A549 (cell line): Measurements from ENCODE around the gene MLANA. TPM values are rescaled to one million over a fixed set of nuclear protein-coding genes. Genes with fewer than 3 reads are reported as not detected.
"Not testable (repeated sequence)": the region's sequence is repeated elsewhere in the genome, so short reads cannot be mapped to it uniquely, and the experiment has no call there.

Source experiments
- ATAC-seq, 2 experiments: fragments of 200-7000 bp in 1 of 2; fragments of >200 bp in 1 of 2; cut with Nextera tagmentation in 1 of 2; cut with Tn5 transposase in 1 of 2; 3 replicates each; pipeline versions ENCODE4 v1.8.0 to v1.9.1; 2018 to 2020; ENCODE audit warnings: mild to moderate bottlenecking in 1 of 2, moderate library complexity in 1 of 2
- CTCF ChIA-PET: fragments of 300-600 bp; sonication (Branson Sonifier 250); formaldehyde crosslinking; extraction: SDS; loops from one replicate; lab custom pipeline; 2021; ENCODE audit warnings: antibody characterized with exemption, inconsistent platforms; lab: Yijun Ruan, JAX
- POLR2A ChIA-PET: fragments of 350-600 bp; formaldehyde crosslinking; extraction: SDS; loops from one replicate; lab custom pipeline; 2021; ENCODE audit warnings: antibody characterized with exemption, inconsistent platforms; lab: Yijun Ruan, JAX
- DNase-seq, 2 experiments: peaks; one replicate each; pipeline versions ENCODE4 v3.0.0 to v3.0.0-alpha.2; 2011 to 2016; ENCODE audit warnings: low read depth in 1 of 2, low spot score in 1 of 2
- FAIRE-seq: peaks from 2 replicates; lab custom pipeline; 2011; peaks lifted over from hg19 to GRCh38; lab: Jason Lieb, UNC
- H3K27ac ChIP-seq, 2 experiments: fragments of >200 bp; sonication (Bioruptor Twin); formaldehyde crosslinking; 3 replicates each; pipeline ENCODE4 v1.5.1; 2016 to 2017
- H3K4me1 ChIP-seq: fragments of >200 bp; sonication (Bioruptor Twin); formaldehyde crosslinking; 3 replicates; pipeline ENCODE4 v1.6.1; 2016
- H3K4me2 ChIP-seq: fragments of >200 bp; sonication (Bioruptor Twin); formaldehyde crosslinking; 3 replicates; pipeline ENCODE4 v1.6.1; 2016
- H3K4me3 ChIP-seq: fragments of >200 bp; sonication (Bioruptor Twin); formaldehyde crosslinking; 3 replicates; pipeline ENCODE4 v1.5.1; 2016
- H3K9me3 ChIP-seq: fragments of >200 bp; sonication (Bioruptor Twin); formaldehyde crosslinking; 3 replicates; pipeline ENCODE4 v1.6.1; 2016
- ATOH8 ChIP-seq: fragments of 250-450 bp; sonication (Bioruptor Pico); IDR thresholded peaks from 2 replicates; pipeline ENCODE4 v1.5.0; 2020; ENCODE audit warnings: low read depth, mild to moderate bottlenecking, moderate library complexity
- CBX8 ChIP-seq: fragments of 200-600 bp; sonication (generic); IDR thresholded peaks from 2 replicates; pipeline ENCODE4 v1.6.1; 2016
- CHD4 ChIP-seq: fragments of 200-600 bp; sonication (generic); IDR thresholded peaks from 2 replicates; pipeline ENCODE4 v1.6.1; 2016; ENCODE audit warnings: antibody characterized with exemption, mild to moderate bottlenecking, borderline replicate concordance
- EHMT2 ChIP-seq: fragments of 200-600 bp; sonication (generic); IDR thresholded peaks from 2 replicates; pipeline ENCODE4 v1.6.1; 2016; ENCODE audit warnings: antibody characterized with exemption, low read depth, mild to moderate bottlenecking, moderate library complexity
- FOSB ChIP-seq: fragments of 250-450 bp; sonication (Bioruptor Pico); IDR thresholded peaks from 2 replicates; pipeline ENCODE4 v1.5.0; 2020; ENCODE audit warnings: mild to moderate bottlenecking, moderate library complexity
- FOSL2 ChIP-seq, 2 experiments: fragments of 450-650 bp in 1 of 2; fragments of >200 bp in 1 of 2; sonication (Bioruptor Twin) in 1 of 2; formaldehyde crosslinking; IDR thresholded peaks; 2 replicates each; pipeline versions ENCODE4 v1.5.0 to v1.6.1; 2016 to 2020; ENCODE audit warnings: mild to moderate bottlenecking in 1 of 2, moderate library complexity in 1 of 2
- FOXS1 ChIP-seq: fragments of 250-450 bp; sonication (Bioruptor Pico); IDR thresholded peaks from 2 replicates; pipeline ENCODE4 v1.5.0; 2020; ENCODE audit warnings: mild to moderate bottlenecking, moderate library complexity
- GATA3 ChIP-seq: IDR thresholded peaks from 2 replicates; pipeline ENCODE4 v1.6.1; 2012; ENCODE audit warnings: borderline replicate concordance
- HOXB13 ChIP-seq: fragments of 250-450 bp; sonication (Bioruptor Pico); IDR thresholded peaks from 2 replicates; pipeline ENCODE4 v1.5.0; 2020; ENCODE audit warnings: low read depth, mild to moderate bottlenecking, moderate library complexity
- HOXB5 ChIP-seq: fragments of 250-450 bp; sonication (Bioruptor Pico); IDR thresholded peaks from 2 replicates; pipeline ENCODE4 v1.5.0; 2020; ENCODE audit warnings: mild to moderate bottlenecking, moderate library complexity
- JUN ChIP-seq, 2 experiments: fragments of >200 bp; sonication (Bioruptor Twin); formaldehyde crosslinking; IDR thresholded peaks; 2 replicates in 1 of 2; 3 replicates in 1 of 2; pipeline ENCODE4 v1.6.1; 2016 to 2017
- JUNB ChIP-seq: fragments of >200 bp; sonication (Bioruptor Twin); formaldehyde crosslinking; IDR thresholded peaks from 2 replicates; pipeline ENCODE4 v1.6.1; 2016
- KDM5A ChIP-seq: fragments of 200-600 bp; sonication (generic); IDR thresholded peaks from 2 replicates; pipeline ENCODE4 v1.6.1; 2016; ENCODE audit warnings: antibody characterized with exemption, mild to moderate bottlenecking
- NFE2L2 ChIP-seq: fragments of 150-350 bp; conservative IDR thresholded peaks from 2 replicates; pipeline ENCODE4 v1.6.1; 2014; ENCODE audit warnings: low read length
- POLR2AphosphoS2 ChIP-seq: conservative IDR thresholded peaks from 2 replicates; pipeline ENCODE4 v1.6.1; 2012; ENCODE audit warnings: low read length, improper control_type of control experiment, inconsistent platforms
- RARB ChIP-seq: fragments of 250-450 bp; sonication (Bioruptor Pico); IDR thresholded peaks from 2 replicates; pipeline ENCODE4 v1.8.0; 2021; ENCODE audit warnings: mild to moderate bottlenecking, moderate library complexity
- REST ChIP-seq: fragments of 200-600 bp; sonication (generic); IDR thresholded peaks from 2 replicates; pipeline ENCODE4 v1.6.1; 2016; ENCODE audit warnings: antibody characterized with exemption, mild to moderate bottlenecking, moderate library complexity
- RFX5 ChIP-seq: fragments of 450-650 bp; IDR thresholded peaks from 2 replicates; pipeline ENCODE4 v1.7.1; 2014; ENCODE audit warnings: antibody characterized with exemption, mild to moderate bottlenecking, moderate library complexity
- USF2 ChIP-seq: fragments of 450-650 bp; IDR thresholded peaks from 2 replicates; pipeline ENCODE4 v1.6.1; 2014; ENCODE audit warnings: antibody characterized with exemption
- ZFP36 ChIP-seq: fragments of 450-650 bp; IDR thresholded peaks from 2 replicates; pipeline ENCODE4 v1.6.1; 2014; ENCODE audit warnings: borderline replicate concordance; ENCODE audit not compliant: partially characterized antibody
- WGBS: methylation state at CpG from one replicate; pipeline ENCODE4 v1.1.6; 2017; ENCODE audit errors: missing lambda C conversion rate; 5-methylcytosine and 5-hydroxymethylcytosine counted together
- polyA plus RNA-seq, 4 experiments: library from polyadenylated mRNA; depleted of rRNA in 3 of 4; stranded (reverse); fragments of >200 nt; fragmentation: RNase III in 1 of 4; extraction: RNeasy Plus Mini Kit Qiagen cat#74134 plus additional on column Dnase treatment in 1 of 4; gene quantifications; 2 replicates in 3 of 4; 3 replicates in 1 of 4; pipeline ENCODE4 v1.2.3, GENCODE V29; 2011 to 2017
- TF ChIP-seq, protein P1 (sequence below): IDR thresholded peaks from 2 replicates; pipeline ENCODE4 v1.6.1; 2012

The MLANA gene
- polyA plus RNA-seq, 2 of the 4 experiments (the other 2 are of a cell fraction): not detected

GRCh38 chr9:5879419-5880181, 11.1 kb upstream of the MLANA start:
- POLR2A ChIA-PET: interaction anchor here (0.6 to 1.8 kb wide), 5 partner anchors 35 to 136 kb away, joined by 3 to 11 read pairs (median 7); partner anchors contain the start of genes ERMP1 and RANBP6
- Histone ChIP-seq H3K4me1 (peaks cover 34% of the 10 kb centered on the region), H3K4me3 (peak overlapping the region; percentile 26; the same call in 1 of the 3 replicates), H3K9me3 (no peaks in the 10 kb centered on the region), H3K27ac (peak overlapping the region; percentile 69 to 91), H3K4me2 (peak overlapping the region; percentile 76)
- WGBS: 29% methylated on average over 10 of the region's 10 CpGs
- peak; percentile 88 to 92 for ATAC-seq
- DNase-seq: peak; percentile 70 to 81
- CTCF ChIA-PET: interaction anchor here (0.9 to 3.0 kb wide), 8 partner anchors 9 to 426 kb away, joined by 3 to 11 read pairs (median 6); partner anchors contain the start of gene ERMP1
- TF ChIP-seq JUN (IDR thresholded peaks at IDR 0.05): peak in 1 of 2 experiments; percentile 37; a peak in 2 of 5 replicates
- TF ChIP-seq ATOH8 (CRISPR knock-in tag): no peak
- no peak for TF ChIP-seq CHD4
- TF ChIP-seq FOXS1 (CRISPR knock-in tag): no peak
- peak; percentile 64 for TF ChIP-seq FOSL2 (IDR thresholded peaks at IDR 0.05)
- peak; percentile 90 for TF ChIP-seq FOSL2 (CRISPR knock-in tag; IDR thresholded peaks at IDR 0.05)
- TF ChIP-seq ZFP36: no peak
- no peak for TF ChIP-seq HOXB13 (CRISPR knock-in tag)
- TF ChIP-seq GATA3: peak; percentile 90
- TF ChIP-seq JUNB: peak; percentile 46; the same call in 1 of the 2 replicates
- TF ChIP-seq POLR2AphosphoS2: no peak
- TF ChIP-seq, protein P1, sequence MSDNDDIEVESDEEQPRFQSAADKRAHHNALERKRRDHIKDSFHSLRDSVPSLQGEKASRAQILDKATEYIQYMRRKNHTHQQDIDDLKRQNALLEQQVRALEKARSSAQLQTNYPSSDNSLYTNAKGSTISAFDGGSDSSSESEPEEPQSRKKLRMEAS: peak; percentile 44; the same call in 1 of the 2 replicates
- TF ChIP-seq EHMT2: no peak
- TF ChIP-seq NFE2L2: no peak
- FAIRE-seq: no peak

DNA sequence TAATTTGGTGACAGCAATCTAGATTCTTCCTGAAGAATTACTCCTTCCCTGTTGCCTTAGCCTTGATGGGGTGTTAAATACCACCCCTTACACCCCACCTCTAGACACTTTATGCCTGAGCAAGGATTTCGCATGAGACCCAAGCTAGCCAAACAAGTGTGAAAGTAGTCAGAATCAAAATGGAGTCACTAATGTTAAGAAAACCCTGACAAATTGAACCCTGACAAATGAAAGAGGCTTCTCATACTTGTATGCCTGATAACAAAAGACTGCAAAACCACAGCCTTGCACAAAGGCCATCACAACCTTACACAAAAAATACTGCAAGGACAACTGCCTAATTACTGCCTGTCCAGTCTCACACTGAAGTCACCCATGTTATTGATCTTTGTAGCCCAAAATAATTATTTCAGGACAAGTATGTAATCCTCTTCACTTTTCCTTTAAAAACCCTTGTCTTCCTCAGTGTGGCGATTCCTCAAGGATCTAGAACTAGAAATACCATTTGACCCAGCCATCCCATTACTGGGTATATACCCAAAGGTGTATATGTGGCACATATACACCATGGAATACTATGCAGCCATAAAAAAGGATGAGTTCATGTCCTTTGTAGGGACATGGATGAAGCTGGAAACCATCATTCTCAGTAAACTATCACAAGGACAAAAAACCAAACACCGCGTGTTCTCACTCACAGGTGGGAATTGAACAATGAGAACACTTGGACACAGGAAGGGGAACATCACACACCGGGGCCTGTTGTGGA, 8.3 kb upstream of the MLANA start:
- WGBS: 87% methylated on average over 4 of the region's 5 CpGs
- CTCF ChIA-PET: interaction anchor here (0.9 to 1.3 kb wide), 2 partner anchors 172 kb away, joined by 3 to 5 read pairs; no protein-coding TSS in a partner anchor
- POLR2A ChIA-PET, ATAC-seq, DNase-seq, FAIRE-seq, H3K4me3 ChIP-seq, H3K4me2 ChIP-seq, H3K9me3 ChIP-seq: not testable (repeated sequence)
- Histone ChIP-seq H3K4me1 (peaks cover 33% of the 10 kb centered on the region), H3K27ac (peak overlapping the region in 1 of 2 experiments; percentile 91; a peak in 3 of 6 replicates)

- POLR2A ChIA-PET: no interaction called here
- no peaks in the 10 kb centered on the region for H3K9me3 ChIP-seq
- CTCF ChIA-PET: interaction anchor here (0.6 to 6.0 kb wide), 16 partner anchors 12 to 1970 kb away, joined by 3 to 102 read pairs (median 10); no protein-coding TSS in a partner anchor
- TF ChIP-seq KDM5A: no peak
- TF ChIP-seq HOXB5: no peak
- TF ChIP-seq RARB (CRISPR knock-in tag): no peak
- no peak for TF ChIP-seq FOSB
- TF ChIP-seq NFE2L2: no peak
- no peak for TF ChIP-seq RFX5
- no peak for TF ChIP-seq USF2
- no peak for TF ChIP-seq REST
- TF ChIP-seq FOXS1 (CRISPR knock-in tag): no peak
- TF ChIP-seq CBX8: no peak
- TF ChIP-seq, all 56 proteins: peak for 0
- FAIRE-seq: no peak
- H3K4me1 ChIP-seq: peaks cover 18% of the 10 kb centered on the region
- no peak for DNase-seq
- H3K4me2 ChIP-seq: no peak overlapping the region
- ATAC-seq: no peak
- peak overlapping the region in 1 of 2 experiments; percentile 55; a peak in 2 of 6 replicates for H3K27ac ChIP-seq
- no peak overlapping the region for H3K4me3 ChIP-seq
- 87% methylated on average over 8 of the region's 9 CpGs for WGBS
These were observed 6.5 kb upstream of the MLANA start for GRCh38 chr9:5884191-5884590.
